Mesendoderm (in vitro differentiated cells): ENCODE measurements around the gene DNAJC1.
"Not testable (repeated sequence)": the region's sequence is repeated elsewhere in the genome, so short reads cannot be mapped to it uniquely, and the experiment has no call there.

Experiments used
- DNase-seq: peaks from one replicate; pipeline ENCODE4 v3.0.0; 2013
- H2AK5ac ChIP-seq: 2 replicates; pipeline ENCODE4 v1.6.1; 2013; ENCODE audit warnings: low read length, inconsistent platforms
- H2BK120ac ChIP-seq: 2 replicates; pipeline ENCODE4 v1.6.1; 2013; ENCODE audit warnings: low read depth, mild to moderate bottlenecking, low read length, moderate library complexity, mixed read lengths
- H2BK15ac ChIP-seq: replicated peaks from 2 replicates; pipeline ENCODE4 v1.6.1; 2013; ENCODE audit warnings: low read depth, mild to moderate bottlenecking, moderate library complexity
- H2BK5ac ChIP-seq: 2 replicates; pipeline ENCODE4 v1.6.1; 2013; ENCODE audit warnings: low read length, inconsistent platforms
- H3K18ac ChIP-seq: 2 replicates; pipeline ENCODE4 v1.6.1; 2013; ENCODE audit warnings: mild to moderate bottlenecking, low read length, mixed read lengths
- H3K23ac ChIP-seq: one replicate; pipeline ENCODE4 v1.6.1; 2013; ENCODE audit warnings: low read length
- H3K27ac ChIP-seq: 2 replicates; pipeline ENCODE4 v1.5.1; 2013; ENCODE audit warnings: low read depth, mild to moderate bottlenecking, inconsistent platforms, low read length, moderate library complexity
- H3K27me3 ChIP-seq: 2 replicates; pipeline ENCODE4 v1.6.1; 2013; ENCODE audit warnings: low read length, control low read depth, mild to moderate bottlenecking, inconsistent platforms; ENCODE audit not compliant: insufficient read depth, poor library complexity
- H3K36me3 ChIP-seq: 2 replicates; pipeline ENCODE4 v1.6.1; 2013; ENCODE audit warnings: low read length, inconsistent platforms; ENCODE audit not compliant: control insufficient read depth, insufficient read depth
- H3K4ac ChIP-seq: one replicate; pipeline ENCODE4 v1.6.1; 2013; ENCODE audit warnings: low read depth, mild to moderate bottlenecking, low read length, moderate library complexity
- H3K4me1 ChIP-seq: 2 replicates; pipeline ENCODE4 v1.6.1; 2013; ENCODE audit warnings: low read depth, low read length, inconsistent platforms; ENCODE audit not compliant: control insufficient read depth
- H3K4me2 ChIP-seq: 2 replicates; pipeline ENCODE4 v1.6.1; 2013; ENCODE audit warnings: low read length
- H3K4me3 ChIP-seq: 2 replicates; pipeline ENCODE4 v1.5.1; 2013; ENCODE audit warnings: mild to moderate bottlenecking, low read length
- H3K56ac ChIP-seq: one replicate; pipeline ENCODE4 v1.6.1; 2013; ENCODE audit warnings: low read length
- H3K79me1 ChIP-seq: 2 replicates; pipeline ENCODE4 v1.6.1; 2013; ENCODE audit warnings: low read length, inconsistent platforms
- H3K79me2 ChIP-seq: 2 replicates; pipeline ENCODE4 v1.6.1; 2013; ENCODE audit warnings: mild to moderate bottlenecking, low read length; ENCODE audit not compliant: control insufficient read depth, insufficient read depth
- H3K9ac ChIP-seq: 2 replicates; pipeline ENCODE4 v1.6.1; 2013; ENCODE audit warnings: low read length, inconsistent platforms
- H4K5ac ChIP-seq: one replicate; pipeline ENCODE4 v1.6.1; 2013; ENCODE audit warnings: low read length
- H4K8ac ChIP-seq: one replicate; pipeline ENCODE4 v1.6.1; 2013; ENCODE audit warnings: low read depth, mild to moderate bottlenecking, control low read depth, low read length, moderate library complexity
- WGBS: extraction: QIAGEN DNeasy Blood & Tissue Kit; methylation state at CpG from one replicate; pipeline ENCODE4 v1.1.7; 2013; ENCODE audit warnings: low lambda C conversion rate, missing lambda C conversion rate; ENCODE audit not compliant: insufficient coverage; ENCODE audit errors: extremely low coverage; 5-methylcytosine and 5-hydroxymethylcytosine counted together

DNAJC1 gene

GRCh38 chr10:22042557-22043326, 39.2 kb upstream of the DNAJC1 start:
- Histone ChIP-seq H2BK5ac (no peak overlapping the region), H2BK15ac (no peak overlapping the region), H3K18ac (peak overlapping the region; percentile 95), H3K23ac (no peak overlapping the region), H3K9ac (no peak overlapping the region), H3K27me3 (no peaks in the 10 kb centered on the region), H2AK5ac (no peak overlapping the region), H3K4me3 (no peak overlapping the region), H4K8ac (no peak overlapping the region), H3K27ac (peak overlapping the region; percentile 0), H4K5ac (no peak overlapping the region), H3K4ac (no peak overlapping the region), H3K79me1 (no peaks in the 10 kb centered on the region), H3K36me3 (no peaks in the 10 kb centered on the region), H3K79me2 (no peaks in the 10 kb centered on the region), H2BK120ac (peak overlapping the region; percentile 91), H3K4me1 (peaks cover 5% of the 10 kb centered on the region), H3K4me2 (no peak overlapping the region), H3K56ac (peak overlapping the region; percentile 43)
- no CpG with 5 or more reads among the region's 8 CpGs for WGBS
- DNase-seq, result peak; percentile 83

GRCh38 chr10:22034333-22034732, 30.8 kb upstream of the DNAJC1 start:
- Histone ChIP-seq H3K4me2 (no peak overlapping the region), H3K23ac (no peak overlapping the region), H3K9ac (no peak overlapping the region), H4K5ac (no peak overlapping the region), H4K8ac (no peak overlapping the region), H3K56ac (no peak overlapping the region), H3K4ac (no peak overlapping the region), H3K27me3 (no peaks in the 10 kb centered on the region), H2BK120ac (no peak overlapping the region), H2BK5ac (no peak overlapping the region), H3K4me1 (no peaks in the 10 kb centered on the region), H3K18ac (no peak overlapping the region), H2AK5ac (no peak overlapping the region), H3K79me2 (no peaks in the 10 kb centered on the region), H3K36me3 (no peaks in the 10 kb centered on the region), H3K27ac (no peak overlapping the region), H2BK15ac (no peak overlapping the region), H3K4me3 (no peak overlapping the region), H3K79me1 (no peaks in the 10 kb centered on the region)
- no CpG with 5 or more reads among the region's 3 CpGs for WGBS
- DNase-seq, result no peak

- WGBS, result no CpG with 5 or more reads among the region's 3 CpGs
- H3K4ac ChIP-seq, H3K27ac ChIP-seq, H3K56ac ChIP-seq, H3K4me2 ChIP-seq, H4K5ac ChIP-seq, H4K8ac ChIP-seq, H3K4me1 ChIP-seq, H2BK15ac ChIP-seq, H3K36me3 ChIP-seq, H2AK5ac ChIP-seq, H2BK5ac ChIP-seq, H3K23ac ChIP-seq, H2BK120ac ChIP-seq, H3K27me3 ChIP-seq, H3K79me1 ChIP-seq, H3K18ac ChIP-seq, DNase-seq, H3K4me3 ChIP-seq, H3K79me2 ChIP-seq, H3K9ac ChIP-seq: not testable (repeated sequence)
Observed at GRCh38 chr10:22032268-22032667, 28.7 kb upstream of the DNAJC1 start.

GRCh38 chr10:22030421-22030820, 26.9 kb upstream of the DNAJC1 start:
- Histone ChIP-seq H2BK120ac (no peak overlapping the region), H3K4me2 (no peak overlapping the region), H3K4ac (no peak overlapping the region), H3K56ac (no peak overlapping the region), H3K27me3 (no peaks in the 10 kb centered on the region), H4K5ac (no peak overlapping the region), H4K8ac (no peak overlapping the region), H3K23ac (no peak overlapping the region), H3K79me1 (no peaks in the 10 kb centered on the region), H2BK5ac (no peak overlapping the region), H3K4me1 (no peaks in the 10 kb centered on the region), H2BK15ac (no peak overlapping the region), H3K79me2 (no peaks in the 10 kb centered on the region), H3K18ac (no peak overlapping the region), H2AK5ac (no peak overlapping the region), H3K27ac (no peak overlapping the region), H3K4me3 (no peak overlapping the region), H3K36me3 (no peaks in the 10 kb centered on the region), H3K9ac (no peak overlapping the region)
- DNase-seq, result no peak
- WGBS, result no CpG with 5 or more reads among the region's 2 CpGs

GRCh38 chr10:22029445-22030236, 26.1 kb upstream of the DNAJC1 start:
- no CpG with 5 or more reads among the region's 12 CpGs for WGBS
- H3K79me2 ChIP-seq, result no peaks in the 10 kb centered on the region
- no peak for DNase-seq

More at GRCh38 chr10:22029445-22030236, 26.1 kb upstream of the DNAJC1 start:
- H3K27me3 ChIP-seq, result no peaks in the 10 kb centered on the region
- H3K36me3 ChIP-seq, result no peaks in the 10 kb centered on the region
- H2BK120ac ChIP-seq, result no peak overlapping the region
- no peak overlapping the region for H3K4me3 ChIP-seq
- no peak overlapping the region for H3K56ac ChIP-seq
- no peak overlapping the region for H2BK5ac ChIP-seq
- H2BK15ac ChIP-seq, result no peak overlapping the region
- H4K8ac ChIP-seq, result no peak overlapping the region
- H2AK5ac ChIP-seq, result no peak overlapping the region
- no peak overlapping the region for H3K23ac ChIP-seq
- H3K27ac ChIP-seq, result no peak overlapping the region
- no peaks in the 10 kb centered on the region for H3K4me1 ChIP-seq
- H4K5ac ChIP-seq, result no peak overlapping the region
- no peak overlapping the region for H3K4me2 ChIP-seq
- H3K9ac ChIP-seq, result no peak overlapping the region
- H3K79me1 ChIP-seq, result no peaks in the 10 kb centered on the region
- H3K18ac ChIP-seq, result no peak overlapping the region
- H3K4ac ChIP-seq, result no peak overlapping the region
